Left hindlimb (tissue), 1 donor: ENCODE measurements around the gene CYP24A1.

Experiments
- DNase-seq: peaks from one replicate; pipeline ENCODE4 v3.0.0-alpha.2; 2018

The CYP24A1 gene

DNA sequence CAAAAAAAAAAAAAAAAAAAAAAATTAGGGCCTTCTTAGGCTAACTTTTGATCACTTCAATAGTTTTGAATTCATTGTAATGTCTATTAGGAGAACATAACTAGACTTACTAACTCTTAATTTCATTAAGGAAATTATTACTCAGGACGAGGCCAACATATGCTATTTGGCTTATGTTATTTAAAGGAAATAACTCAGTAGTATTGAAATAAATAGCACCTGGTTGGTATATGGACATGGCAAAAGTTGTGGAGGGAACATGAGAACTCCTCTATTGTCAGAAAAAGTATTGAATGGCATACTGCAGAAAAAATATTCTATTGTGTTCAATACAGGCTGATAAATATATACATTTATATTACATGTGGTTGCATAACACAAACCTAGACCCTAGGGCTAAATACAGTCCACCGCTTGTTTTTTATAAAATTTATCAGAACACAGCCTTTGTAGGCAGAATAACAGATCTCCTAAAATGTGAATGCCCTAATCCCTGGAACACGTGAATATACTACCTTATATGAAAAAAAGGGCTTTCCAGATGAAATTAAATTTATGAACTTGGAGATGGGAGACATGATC lies 18.0 kb downstream of the CYP24A1 start:
- no peak for DNase-seq

DNA sequence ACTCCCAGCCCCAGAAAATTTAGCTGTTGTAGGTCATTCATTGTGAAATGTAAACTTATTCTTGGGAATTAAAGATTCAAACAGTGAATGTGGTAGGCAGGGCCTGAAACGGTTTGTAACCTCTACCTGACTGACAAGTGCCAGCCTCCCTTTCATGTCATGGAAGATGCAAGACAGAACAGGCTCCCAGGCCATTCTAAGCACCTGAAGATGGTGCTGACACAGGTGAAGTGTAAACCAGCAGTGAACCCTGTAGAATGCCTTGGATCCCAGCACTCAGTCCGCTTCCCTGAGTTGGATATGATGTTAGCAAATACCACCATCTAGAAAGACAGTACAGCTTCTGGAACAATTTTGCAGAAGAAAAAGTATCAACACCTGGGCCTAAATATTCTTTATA lies 19.3 kb downstream of the CYP24A1 start:
- no peak for DNase-seq

DNA sequence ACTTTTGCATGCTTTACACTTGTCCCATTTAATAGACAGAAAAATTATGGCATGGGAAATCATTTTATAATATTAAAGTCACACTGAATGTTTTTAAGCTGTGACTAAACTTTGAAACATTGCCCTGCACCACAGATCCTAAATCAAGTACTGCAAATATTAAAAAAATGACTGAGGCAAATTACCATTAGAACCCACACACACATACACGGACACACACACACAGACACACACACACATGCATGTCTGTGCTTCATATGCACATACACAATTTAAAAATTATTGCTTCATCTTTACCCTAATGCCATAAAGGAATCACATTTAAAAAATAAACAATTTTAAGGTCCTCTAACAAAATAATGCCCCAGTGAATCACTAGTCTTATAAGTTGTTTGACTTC lies 19.9 kb downstream of the CYP24A1 start:
- DNase-seq: no peak

DNA sequence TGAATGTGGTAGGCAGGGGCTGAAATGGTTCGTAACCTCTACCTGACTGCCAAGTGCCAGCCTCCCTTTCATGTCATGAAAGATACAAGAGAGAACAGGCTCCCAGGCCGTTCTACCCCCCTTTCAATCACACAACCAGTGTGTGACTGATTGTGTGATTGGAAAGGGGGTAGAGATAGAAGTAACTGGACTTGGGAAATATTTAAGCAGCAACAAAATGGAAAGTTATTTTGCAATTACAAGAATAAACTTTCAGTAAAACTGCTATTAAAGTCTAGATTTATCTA lies 20.8 kb downstream of the CYP24A1 start:
- no peak for DNase-seq

DNA sequence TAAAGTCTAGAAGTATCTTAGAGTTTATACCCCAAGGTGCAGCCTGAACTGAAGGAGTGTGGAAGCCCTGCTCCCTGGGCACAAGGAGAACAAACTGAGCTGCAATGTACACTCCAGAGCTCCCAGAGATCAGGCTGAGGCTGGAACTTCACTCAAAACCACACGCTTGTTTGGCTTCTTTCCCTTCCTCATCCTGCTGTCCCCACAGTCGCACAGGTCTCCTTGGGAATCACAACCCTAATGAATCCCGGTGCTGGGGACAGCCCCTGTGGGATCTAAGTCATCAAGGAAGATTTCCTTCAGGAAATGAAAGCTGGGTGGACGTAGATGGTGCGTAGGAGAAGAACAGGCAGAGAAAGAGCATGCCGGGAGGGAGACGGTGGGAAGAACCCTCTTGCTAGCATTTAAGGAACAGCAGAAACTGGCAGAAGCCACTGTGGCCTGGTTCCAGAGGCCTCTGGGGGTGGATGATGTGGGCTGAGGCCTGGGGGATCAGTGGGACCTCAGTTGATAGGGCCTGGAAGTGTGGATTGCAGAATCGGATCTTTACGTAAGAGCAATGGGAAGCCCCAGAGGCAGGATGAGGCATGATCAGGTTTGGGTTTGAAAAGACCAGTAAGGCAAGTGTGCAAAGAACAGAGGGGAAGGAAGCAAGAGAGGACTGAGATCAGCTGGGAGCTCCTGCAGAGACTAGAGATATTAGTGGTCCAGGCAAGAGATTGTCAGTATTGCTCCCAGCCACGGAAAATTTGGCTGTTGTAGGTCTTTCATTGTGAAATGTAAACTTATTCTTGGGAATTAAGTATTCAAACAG lies 21.4 kb downstream of the CYP24A1 start:
- DNase-seq: no peak

DNA sequence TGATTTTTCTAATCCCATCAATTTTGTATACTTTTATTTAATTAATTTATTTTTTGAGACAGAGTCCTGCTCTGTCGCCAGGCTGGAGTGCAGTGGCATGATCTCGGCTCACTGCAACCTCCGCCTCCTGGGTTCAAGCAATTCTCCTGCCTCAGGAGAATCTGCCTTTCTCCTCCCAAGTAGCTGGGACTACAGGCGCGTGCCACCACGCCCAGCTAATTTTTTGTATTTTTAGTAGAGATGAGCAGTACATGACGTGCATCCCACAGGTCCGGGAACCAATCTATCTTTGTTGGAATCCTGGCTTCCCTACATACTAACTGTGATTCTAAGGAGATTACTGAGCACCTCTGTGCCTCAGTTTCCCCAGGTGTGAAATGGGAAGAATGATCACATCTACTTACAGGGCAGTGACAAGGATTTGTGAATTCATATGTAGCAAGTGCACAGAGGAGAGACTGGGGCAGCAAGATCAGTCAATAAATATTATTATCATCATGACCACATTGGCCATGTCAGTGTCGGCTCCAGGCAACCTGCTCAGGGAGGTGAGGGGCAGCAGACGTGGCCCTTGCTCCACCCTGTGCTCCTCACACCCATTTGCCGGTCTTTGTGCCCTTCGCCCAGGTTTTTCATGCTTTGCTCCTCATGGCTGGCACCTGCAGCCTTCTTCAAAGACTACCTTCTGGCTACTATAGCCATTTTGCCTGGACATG lies 22.1 kb downstream of the CYP24A1 start:
- DNase-seq: no peak

DNA sequence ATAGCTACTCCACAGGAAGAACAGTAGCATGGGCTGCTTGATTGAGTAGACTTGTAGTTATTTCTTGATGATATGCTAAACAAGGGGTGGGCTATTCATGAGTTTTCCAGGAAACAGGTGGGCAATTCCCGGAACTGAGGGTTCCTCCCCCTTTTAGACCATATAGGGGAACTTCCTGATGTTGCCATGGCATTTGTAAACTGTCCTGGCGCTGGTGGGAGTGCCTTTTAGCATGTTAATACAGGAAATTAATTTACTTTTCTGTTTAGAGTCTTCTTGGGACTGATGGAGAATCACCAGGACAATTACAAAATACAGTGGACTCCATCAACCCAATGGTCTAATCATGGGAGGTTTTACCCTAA lies 22.7 kb downstream of the CYP24A1 start:
- no peak for DNase-seq

DNA sequence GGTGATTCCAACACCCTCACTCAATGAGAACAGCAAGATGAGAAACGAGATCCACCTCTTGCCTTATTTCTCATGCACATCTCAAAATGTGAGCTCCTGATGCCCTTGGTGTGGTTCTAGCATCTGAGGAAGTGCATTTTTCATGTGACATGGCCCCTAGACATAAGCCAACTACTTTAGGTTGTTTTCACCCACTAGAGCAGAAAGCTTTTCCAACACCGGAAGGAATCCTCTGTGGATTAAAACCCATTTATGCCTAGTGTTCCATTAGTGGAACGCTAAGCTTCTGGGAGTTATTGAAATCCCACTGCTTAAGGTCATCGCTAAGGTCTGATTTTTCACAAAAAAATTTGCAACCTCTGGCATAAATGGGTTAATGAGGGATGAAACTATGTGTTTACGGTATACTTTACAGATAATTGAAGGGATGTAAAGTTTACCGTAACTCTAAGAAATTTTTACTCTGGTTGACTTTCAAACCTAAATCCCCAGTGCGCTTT lies 24.0 kb downstream of the CYP24A1 start:
- no peak for DNase-seq

DNA sequence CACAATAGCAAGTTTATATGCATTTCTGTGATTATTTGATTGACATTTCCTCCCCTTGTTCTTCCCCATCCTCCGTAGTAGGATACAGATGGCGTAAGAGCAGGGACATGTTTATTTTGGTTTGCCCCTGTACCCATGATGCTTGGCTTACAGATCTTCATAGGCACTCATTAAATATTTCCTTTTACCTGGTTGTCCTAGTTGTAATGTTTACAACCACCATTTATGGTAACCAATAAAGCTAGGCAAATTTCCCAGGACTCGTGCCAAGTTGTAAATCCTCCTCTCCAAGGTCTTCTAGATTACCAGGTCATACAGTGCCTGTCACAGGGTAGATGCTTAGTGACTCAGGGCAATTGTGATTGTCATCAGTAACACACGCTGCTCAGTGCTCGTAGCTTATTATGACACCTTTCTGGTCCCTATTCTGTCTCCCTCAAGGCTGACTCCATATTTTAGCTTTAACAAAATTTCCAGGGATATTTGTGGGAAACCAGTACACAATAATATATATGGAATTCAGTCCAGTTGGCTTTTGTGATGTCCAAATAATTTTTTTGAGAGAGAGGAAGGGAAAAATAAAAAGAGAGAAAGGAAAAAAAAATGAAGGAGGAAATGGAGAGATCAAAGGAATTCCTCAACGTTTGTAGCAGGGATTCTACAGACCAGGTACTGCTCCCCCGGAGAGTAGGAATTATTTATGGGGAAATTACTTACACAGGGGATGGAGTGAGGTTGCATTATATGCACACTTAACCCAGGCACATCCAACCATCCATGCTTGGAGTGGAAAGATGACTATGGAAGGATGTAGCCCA lies 24.6 kb downstream of the CYP24A1 start:
- DNase-seq: no peak

DNA sequence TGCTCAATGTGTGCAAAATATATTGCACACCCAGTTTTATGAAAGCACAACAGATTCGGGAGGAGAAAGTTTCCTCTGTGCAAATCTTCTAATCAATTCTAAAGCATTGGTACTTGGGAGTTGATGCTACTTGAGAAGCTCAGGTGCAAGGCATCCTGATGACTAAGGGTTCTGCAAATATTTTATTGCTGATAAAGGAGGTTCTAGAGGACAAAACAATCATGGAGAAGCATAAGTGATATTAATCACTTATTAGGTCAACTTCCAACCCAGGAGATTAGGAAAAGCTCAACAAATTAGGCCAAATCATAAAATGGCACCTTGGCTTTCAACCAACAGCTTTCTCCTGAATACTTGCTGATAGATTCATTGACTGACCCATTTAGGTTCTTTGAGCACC lies 27.1 kb downstream of the CYP24A1 start:
- no peak for DNase-seq

DNA sequence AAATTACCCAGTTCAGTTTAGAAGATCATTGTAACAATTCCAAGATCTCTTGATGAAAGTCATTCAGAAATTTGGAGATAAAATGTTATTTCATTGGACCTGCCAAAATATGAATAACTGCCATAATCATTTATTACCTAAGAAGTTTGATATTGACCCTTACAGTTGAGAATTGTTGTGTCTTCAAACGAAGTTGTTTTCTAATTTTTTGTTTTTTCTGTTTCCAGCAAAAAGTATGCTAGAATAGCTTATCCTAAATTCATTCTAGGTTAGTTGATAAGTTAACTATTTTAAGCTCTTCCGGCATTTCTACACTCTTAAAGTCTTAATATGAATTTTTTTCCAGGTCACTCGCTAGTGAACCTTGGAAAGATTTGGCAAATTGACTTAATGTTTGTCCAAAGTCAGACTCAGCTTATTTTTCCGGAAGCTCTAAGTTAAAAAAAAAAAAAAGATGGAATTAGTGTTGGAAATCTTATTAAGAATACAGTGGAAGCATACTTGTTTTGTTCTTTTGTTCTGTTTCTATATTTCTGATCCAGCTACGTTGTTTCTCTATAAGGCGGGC lies 28.9 kb downstream of the CYP24A1 start:
- no peak for DNase-seq

DNA sequence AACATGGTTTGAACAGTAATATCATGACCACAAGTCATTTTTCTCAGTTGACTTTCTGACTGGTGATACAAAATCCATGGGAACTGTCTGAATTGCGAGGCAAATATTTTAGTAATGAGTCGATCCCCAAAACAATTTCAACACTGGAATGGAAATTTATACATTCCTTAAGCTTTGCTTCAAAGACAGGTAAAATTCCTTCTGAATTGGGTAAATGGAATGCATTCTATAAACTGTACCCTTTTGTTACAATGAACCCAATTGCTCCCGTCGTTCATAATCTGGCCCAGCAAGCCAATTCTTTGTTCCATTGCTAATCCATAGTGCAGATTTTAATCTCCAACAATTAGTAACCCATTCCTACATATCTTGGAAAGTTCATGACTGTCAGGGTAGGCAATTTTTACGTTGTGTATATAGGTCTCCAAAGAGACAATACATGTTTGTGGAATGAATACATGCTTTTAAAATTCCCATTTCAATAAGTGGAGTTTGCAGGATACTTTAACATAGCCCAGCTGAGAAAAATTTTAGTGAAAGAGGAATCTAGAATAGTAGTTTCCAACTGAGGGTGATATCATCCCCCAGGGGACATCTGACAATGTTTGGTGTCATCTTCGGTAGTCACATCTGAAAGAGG lies 32.7 kb downstream of the CYP24A1 start:
- no peak for DNase-seq

DNA sequence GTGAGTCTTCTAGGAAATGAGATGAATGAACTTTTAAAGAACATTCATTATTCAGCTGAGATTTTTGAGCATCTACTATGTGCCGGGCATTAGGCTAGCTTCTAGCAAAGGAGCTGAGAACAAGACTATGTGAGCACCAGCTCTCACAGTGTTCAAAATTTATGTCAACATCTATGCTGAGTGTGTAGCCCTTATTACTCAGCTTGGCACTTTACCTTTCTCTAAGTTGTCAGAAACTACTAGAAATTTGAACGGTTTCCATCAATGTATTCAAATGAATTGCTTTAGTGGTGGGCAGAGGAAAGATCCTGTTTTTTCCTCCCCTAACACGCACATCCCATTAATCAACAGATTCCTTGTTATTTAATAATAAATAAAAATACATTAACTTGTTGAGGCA lies 33.3 kb downstream of the CYP24A1 start:
- DNase-seq: no peak

DNA sequence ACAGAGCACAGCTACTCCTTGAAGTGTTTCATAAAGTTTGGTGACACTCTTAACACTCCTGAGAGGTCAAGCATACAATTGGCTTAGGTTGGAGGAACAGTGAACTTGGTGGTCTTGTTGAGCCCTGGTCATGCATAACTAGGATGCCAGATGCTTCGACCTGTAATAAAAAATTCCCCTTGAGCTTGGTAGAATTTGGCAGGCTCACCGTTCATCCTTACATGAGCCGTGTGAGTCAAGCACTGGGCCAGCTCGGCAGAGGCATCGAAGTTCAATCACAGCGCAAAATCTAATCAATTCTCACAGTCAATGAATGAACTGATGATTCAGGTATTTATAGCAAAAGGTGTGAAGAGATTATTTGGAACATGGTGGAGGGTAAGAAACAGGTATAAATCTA lies 33.7 kb downstream of the CYP24A1 start:
- DNase-seq: no peak

DNA sequence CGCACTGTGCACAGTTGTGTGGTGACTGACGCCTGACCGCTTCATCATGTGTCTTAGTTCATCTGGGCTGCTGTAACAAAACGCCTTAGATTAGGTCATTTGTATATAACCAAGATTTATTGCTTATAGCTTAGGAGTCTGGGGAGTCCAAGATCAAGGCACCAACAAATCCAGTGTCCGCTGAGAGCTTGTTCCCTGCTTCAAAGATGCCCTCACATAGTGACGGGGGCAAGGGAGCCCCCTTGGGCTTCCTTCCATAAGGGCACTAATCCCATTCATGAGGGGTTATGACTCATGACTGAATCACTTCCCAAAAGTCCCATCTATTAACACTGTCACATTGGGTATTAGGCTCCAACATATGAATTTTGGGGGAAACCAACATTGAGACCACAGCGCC lies 34.6 kb downstream of the CYP24A1 start:
- DNase-seq: no peak

DNA sequence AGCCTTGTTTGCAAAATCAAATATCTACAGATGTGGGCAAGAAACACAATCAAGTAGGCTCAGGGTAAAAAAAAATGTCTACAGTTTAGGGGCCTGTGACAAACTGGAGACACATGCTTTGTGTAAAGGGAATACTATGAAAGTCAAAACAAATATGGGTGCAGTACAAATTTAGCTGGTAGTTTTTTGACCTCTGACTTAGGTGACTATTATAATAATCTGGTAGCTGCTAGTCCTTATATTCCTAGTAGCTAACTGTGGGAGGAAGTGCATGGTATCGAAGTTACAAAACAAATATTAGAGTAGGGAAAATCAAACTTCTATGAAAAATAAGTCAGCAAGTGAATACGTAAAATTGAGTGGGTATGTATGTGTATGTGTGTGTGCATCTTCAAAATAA lies 35.4 kb downstream of the CYP24A1 start:
- no peak for DNase-seq

DNA sequence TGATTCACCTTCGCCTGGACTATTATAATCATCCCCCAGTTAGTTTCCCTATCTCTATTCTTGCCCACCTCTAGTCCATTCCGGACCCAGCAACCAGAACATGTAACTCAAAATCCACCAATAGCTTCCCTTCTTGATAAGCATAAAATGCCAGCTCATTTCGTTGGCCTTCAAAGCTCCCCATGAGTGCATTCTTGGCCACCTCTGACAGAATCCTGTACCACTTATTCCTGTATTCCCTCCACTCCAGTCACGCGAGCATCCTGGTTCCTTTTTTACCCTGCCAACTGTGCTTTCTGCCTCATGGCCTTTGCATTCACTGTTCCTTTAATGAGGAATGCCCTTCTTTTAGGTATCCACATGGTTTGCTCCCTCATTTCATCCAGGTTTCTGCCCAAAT lies 36.7 kb downstream of the CYP24A1 start:
- DNase-seq: no peak

DNA sequence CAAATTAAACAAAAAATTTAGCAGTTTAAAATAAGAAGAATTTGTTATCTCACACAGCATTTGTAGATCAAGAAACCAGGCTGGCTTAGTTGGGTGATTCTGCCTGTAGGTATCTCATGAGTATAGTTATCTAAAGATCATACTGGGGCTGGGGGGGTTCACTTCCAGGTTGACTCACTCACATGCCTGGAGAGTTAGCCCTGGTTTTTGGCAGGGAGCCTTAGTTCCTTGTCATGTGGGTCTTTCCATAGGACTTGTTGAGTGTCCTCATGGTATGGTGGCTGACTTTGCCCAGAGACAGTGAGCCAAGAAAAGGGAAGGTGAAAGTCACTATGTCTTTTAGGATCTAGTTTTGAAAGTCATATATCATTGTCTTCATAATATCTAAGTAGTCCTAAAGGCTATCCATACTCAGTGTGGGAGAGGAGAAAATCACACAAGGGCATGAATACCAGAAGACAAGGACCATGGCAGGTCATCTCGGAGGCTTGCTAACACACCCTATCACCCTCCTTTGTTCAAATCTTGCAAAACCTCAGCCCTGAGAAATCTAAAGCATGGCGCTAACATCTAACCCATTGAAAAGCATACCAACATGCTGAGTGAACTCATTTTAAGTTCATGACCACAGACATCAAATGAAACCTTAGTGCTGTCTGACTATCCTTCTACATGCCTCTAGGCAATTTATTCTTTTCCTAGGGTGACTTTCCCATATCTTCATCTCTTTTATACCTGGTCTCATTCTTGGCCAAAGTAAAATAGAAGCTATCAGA lies 39.2 kb downstream of the CYP24A1 start:
- no peak for DNase-seq

DNA sequence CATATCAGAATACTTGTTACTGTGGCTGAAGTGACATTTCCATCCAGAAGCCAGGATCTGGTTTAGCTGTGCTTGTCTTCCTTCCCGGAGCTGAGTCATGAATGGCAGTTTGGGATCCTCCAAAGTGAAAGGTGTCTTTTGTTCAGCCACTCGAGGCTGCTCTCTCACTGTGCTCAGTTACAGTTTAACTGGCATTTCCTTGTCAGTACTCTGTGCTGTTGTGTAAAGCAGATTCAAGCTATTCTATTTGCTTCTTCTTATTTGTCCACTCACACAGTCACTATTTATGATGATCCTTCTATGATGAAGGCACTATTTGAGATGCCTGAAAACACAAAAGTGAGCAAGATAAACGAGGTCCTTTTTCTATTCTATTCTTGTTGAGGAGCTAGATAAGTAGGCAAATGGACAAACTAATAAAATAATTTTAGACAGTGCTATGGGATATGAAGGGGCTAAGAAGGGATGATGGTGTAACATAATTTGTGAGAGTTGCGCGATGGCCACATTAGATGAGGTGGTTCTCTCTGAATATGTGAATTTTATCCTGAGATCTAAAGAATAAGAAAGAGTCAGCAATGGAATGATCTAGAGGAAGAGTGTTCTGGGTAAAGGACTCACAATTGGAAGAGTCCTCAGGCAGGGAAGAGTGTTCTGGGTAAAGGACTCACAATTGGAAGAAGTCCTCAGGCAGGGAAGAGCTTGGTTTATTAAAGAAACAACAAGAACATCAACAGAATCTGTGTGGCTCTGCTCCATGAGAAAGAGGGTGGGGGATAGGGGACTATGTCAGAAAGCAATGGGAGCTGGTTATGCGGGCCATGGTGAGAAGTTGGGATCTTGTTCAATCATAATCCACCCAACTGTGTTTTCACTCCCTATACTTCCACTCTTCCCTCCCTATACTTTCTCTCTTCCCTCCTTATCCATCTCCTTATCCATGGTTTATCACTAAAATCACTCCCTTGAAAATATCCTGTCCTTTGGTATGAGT lies 40.1 kb downstream of the CYP24A1 start:
- no peak for DNase-seq
